KMS-11 (cell line): ENCODE results near the gene RPLP1.

Source experiments
- H2AFZ ChIP-seq: fragments of 200-600 bp; sonication (generic); 2 replicates; pipeline ENCODE4 v1.6.1; 2016; ENCODE audit warnings: antibody characterized with exemption, mixed run types, low read depth
- H3K27ac ChIP-seq: fragments of 200-600 bp; sonication (generic); 2 replicates; pipeline ENCODE4 v1.6.1; 2016; ENCODE audit warnings: mild to moderate bottlenecking, mixed run types
- H3K27me3 ChIP-seq: fragments of 200-600 bp; sonication (generic); 2 replicates; pipeline ENCODE4 v1.6.1; 2017; ENCODE audit warnings: mild to moderate bottlenecking, low read depth, mixed run types, moderate library complexity; ENCODE audit not compliant: insufficient read depth
- H3K36me3 ChIP-seq: fragments of 200-600 bp; sonication (generic); 2 replicates; pipeline ENCODE4 v1.6.1; 2017; ENCODE audit warnings: mild to moderate bottlenecking, mixed run types; ENCODE audit not compliant: insufficient read depth
- H3K4me1 ChIP-seq: fragments of 200-600 bp; sonication (generic); 2 replicates; pipeline ENCODE4 v1.6.1; 2016; ENCODE audit warnings: mild to moderate bottlenecking, low read depth, mixed run types; ENCODE audit not compliant: poor library complexity, severe bottlenecking
- H3K4me2 ChIP-seq: fragments of 200-600 bp; sonication (generic); 2 replicates; pipeline ENCODE4 v1.7.0; 2016; ENCODE audit warnings: mild to moderate bottlenecking, mixed run types
- H3K4me3 ChIP-seq: fragments of 200-600 bp; sonication (generic); IDR thresholded peaks from 2 replicates; pipeline ENCODE4 v1.6.1; 2017; ENCODE audit warnings: low read depth, low read length, mixed read lengths; ENCODE audit not compliant: insufficient read depth
- H3K79me2 ChIP-seq: fragments of 200-600 bp; sonication (generic); 2 replicates; pipeline ENCODE4 v1.6.1; 2016; ENCODE audit warnings: low read depth, mixed run types; ENCODE audit not compliant: insufficient read depth
- H3K9ac ChIP-seq: fragments of 200-600 bp; sonication (generic); 2 replicates; pipeline ENCODE4 v1.6.1; 2016; ENCODE audit warnings: mild to moderate bottlenecking, mixed run types
- H4K20me1 ChIP-seq: fragments of 200-600 bp; sonication (generic); 2 replicates; pipeline ENCODE4 v1.6.1; 2016; ENCODE audit warnings: mild to moderate bottlenecking, mixed run types; ENCODE audit not compliant: insufficient read depth
- TF ChIP-seq, protein P1 (sequence below): fragments of 200-600 bp; sonication (generic); conservative IDR thresholded peaks from 2 replicates; pipeline ENCODE4 v1.6.1; 2017; ENCODE audit warnings: low read depth, mild to moderate bottlenecking, antibody characterized with exemption, low read length, moderate library complexity, mixed read lengths

The RPLP1 gene

DNA sequence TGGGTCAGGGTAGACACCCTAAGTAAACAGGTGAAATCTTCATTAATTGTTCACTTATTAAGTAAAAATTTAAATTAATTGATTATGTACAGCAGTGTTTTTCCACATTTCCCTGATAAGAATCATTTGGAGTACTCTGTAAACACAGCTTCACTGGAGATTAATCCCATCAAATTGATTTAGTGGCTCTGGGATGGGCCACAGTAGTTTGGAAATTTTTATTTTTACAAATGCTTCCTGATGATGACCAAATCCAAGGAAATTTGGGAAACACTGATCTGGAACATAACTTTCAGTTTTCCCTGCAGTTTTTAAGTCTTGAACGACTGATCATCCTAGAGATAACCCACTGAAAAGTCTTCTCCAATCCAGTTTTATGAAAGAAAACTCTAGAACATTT lies 18.8 kb upstream of the RPLP1 start:
- Histone ChIP-seq H3K9ac (no peak overlapping the region), H3K4me2 (no peak overlapping the region), H3K4me1 (no peaks in the 10 kb centered on the region), H3K4me3 (no peak overlapping the region), H3K27me3 (no peaks in the 10 kb centered on the region), H3K36me3 (peaks cover 9% of the 10 kb centered on the region; the same call in 1 of the 2 replicates), H4K20me1 (no peaks in the 10 kb centered on the region), H2AFZ (no peak overlapping the region), H3K27ac (no peak overlapping the region), H3K79me2 (no peaks in the 10 kb centered on the region)
- TF ChIP-seq, protein P1, sequence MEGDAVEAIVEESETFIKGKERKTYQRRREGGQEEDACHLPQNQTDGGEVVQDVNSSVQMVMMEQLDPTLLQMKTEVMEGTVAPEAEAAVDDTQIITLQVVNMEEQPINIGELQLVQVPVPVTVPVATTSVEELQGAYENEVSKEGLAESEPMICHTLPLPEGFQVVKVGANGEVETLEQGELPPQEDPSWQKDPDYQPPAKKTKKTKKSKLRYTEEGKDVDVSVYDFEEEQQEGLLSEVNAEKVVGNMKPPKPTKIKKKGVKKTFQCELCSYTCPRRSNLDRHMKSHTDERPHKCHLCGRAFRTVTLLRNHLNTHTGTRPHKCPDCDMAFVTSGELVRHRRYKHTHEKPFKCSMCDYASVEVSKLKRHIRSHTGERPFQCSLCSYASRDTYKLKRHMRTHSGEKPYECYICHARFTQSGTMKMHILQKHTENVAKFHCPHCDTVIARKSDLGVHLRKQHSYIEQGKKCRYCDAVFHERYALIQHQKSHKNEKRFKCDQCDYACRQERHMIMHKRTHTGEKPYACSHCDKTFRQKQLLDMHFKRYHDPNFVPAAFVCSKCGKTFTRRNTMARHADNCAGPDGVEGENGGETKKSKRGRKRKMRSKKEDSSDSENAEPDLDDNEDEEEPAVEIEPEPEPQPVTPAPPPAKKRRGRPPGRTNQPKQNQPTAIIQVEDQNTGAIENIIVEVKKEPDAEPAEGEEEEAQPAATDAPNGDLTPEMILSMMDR = no peak

DNA sequence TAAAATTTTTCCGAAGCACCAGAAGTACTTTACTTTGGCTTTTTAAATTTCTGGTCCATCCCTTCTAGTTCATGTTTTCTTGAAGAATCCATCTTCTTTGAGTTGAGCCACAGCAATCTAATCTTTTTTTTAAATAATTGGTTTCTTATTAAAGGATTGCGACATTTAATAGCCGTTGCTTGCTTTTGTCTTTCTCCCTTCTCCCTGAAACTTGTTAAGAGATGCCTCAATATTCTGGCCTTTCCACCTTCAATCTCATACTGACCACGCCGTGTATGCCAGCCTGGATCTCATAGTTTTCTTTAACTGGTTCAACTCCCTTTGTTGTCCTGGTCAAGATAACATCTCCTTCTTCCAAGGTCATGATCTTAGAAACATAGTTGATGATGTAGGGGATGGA lies 18.4 kb upstream of the RPLP1 start:
- H4K20me1 ChIP-seq = no peaks in the 10 kb centered on the region
- no peaks in the 10 kb centered on the region for H3K4me1 ChIP-seq
- no peaks in the 10 kb centered on the region for H3K79me2 ChIP-seq
- no peaks in the 10 kb centered on the region for H3K27me3 ChIP-seq
- TF ChIP-seq, protein P1 = no peak
- no peak overlapping the region for H3K27ac ChIP-seq
- no peak overlapping the region for H3K9ac ChIP-seq
- peaks cover 6% of the 10 kb centered on the region; the same call in 1 of the 2 replicates for H3K36me3 ChIP-seq
- H3K4me3 ChIP-seq = no peak overlapping the region
- no peak overlapping the region for H3K4me2 ChIP-seq
- H2AFZ ChIP-seq = no peak overlapping the region

DNA sequence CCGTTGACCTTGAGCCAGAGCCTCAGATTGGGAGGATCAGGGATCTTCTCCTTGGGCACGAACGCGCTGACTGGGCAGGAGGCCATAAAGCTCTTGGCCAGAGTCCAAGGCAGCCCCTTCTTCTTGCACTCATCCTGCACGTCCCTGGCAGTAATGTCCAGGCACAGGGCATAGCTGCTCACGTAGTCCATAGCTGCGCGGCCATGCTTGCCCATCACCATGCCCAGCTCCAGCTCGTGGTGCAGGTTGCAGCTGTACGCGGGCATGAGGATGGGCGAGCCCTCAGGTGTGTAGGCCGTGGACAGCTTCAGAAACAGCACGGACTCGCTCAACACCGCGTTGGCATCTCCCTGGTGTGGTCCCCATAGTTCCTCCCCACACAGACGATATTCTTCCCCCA lies 17.9 kb upstream of the RPLP1 start:
- Histone ChIP-seq H2AFZ (no peak overlapping the region), H3K79me2 (no peaks in the 10 kb centered on the region), H3K27me3 (no peaks in the 10 kb centered on the region), H3K4me2 (no peak overlapping the region), H4K20me1 (no peaks in the 10 kb centered on the region), H3K9ac (no peak overlapping the region), H3K36me3 (peaks cover 6% of the 10 kb centered on the region; the same call in 1 of the 2 replicates), H3K4me3 (no peak overlapping the region), H3K4me1 (no peaks in the 10 kb centered on the region), H3K27ac (no peak overlapping the region)
- TF ChIP-seq, protein P1 = no peak

DNA sequence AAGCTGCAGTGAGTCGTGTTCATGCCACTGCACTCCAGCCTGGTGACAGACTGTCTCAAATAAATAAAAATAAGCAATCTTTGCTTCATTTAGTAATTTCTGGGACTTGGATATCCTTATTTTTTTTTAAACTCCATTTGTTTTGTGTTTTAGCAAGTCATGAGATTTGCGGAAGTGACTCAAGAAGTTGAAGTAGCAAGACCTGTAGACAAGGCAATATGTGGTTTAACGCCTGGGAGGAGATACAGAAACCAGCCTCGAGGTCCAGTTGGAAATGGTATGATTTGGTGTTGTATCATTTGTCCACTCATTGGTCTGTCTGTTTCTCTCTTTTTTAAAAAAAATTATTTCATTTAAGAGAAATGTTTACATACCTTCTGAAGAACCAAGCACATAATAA lies 16.6 kb upstream of the RPLP1 start:
- Histone ChIP-seq H3K4me1 (no peaks in the 10 kb centered on the region), H3K79me2 (no peaks in the 10 kb centered on the region), H3K4me2 (no peak overlapping the region), H3K4me3 (no peak overlapping the region), H3K27ac (no peak overlapping the region), H3K36me3 (peaks cover 6% of the 10 kb centered on the region; the same call in 1 of the 2 replicates), H3K9ac (no peak overlapping the region), H4K20me1 (no peaks in the 10 kb centered on the region), H3K27me3 (no peaks in the 10 kb centered on the region), H2AFZ (no peak overlapping the region)
- TF ChIP-seq, protein P1 = no peak
